K562 (cell line): Measurements from ENCODE around the gene COX10.

Experiments
- BCLAF1 ChIP-seq, 2 experiments: fragments of 450-650 bp in 1 of 2; IDR thresholded peaks; 2 replicates each; pipeline ENCODE4 v1.6.1; 2011 to 2017; ENCODE audit warnings: low read depth in 2 of 2, antibody characterized with exemption in 1 of 2, borderline replicate concordance in 1 of 2, low read length in 1 of 2, mild to moderate bottlenecking in 1 of 2, mixed read lengths in 1 of 2; ENCODE audit not compliant: control insufficient read depth in 1 of 2
- CEBPB ChIP-seq: fragments of 450-650 bp; IDR thresholded peaks from 2 replicates; pipeline ENCODE4 v1.6.1; 2016; ENCODE audit warnings: missing genetic modification characterization, missing compliant biosample characterization
- NFYB ChIP-seq: IDR thresholded peaks from 2 replicates; pipeline ENCODE4 v1.6.1; 2011; ENCODE audit warnings: mild to moderate bottlenecking, moderate library complexity; ENCODE audit not compliant: insufficient read length; ENCODE audit errors: extremely low read depth
- NONO ChIP-seq, 2 experiments: fragments of 200-400 bp in 1 of 2; fragments of 450-650 bp in 1 of 2; formaldehyde crosslinking in 1 of 2; IDR thresholded peaks; 2 replicates each; pipeline ENCODE4 v1.6.1; 2017; ENCODE audit warnings: low read depth in 2 of 2, mild to moderate bottlenecking in 2 of 2, moderate library complexity in 2 of 2, low read length in 1 of 2
- POLR2AphosphoS5 ChIP-seq: IDR thresholded peaks from 2 replicates; pipeline ENCODE4 v1.6.1; 2011; ENCODE audit warnings: mild to moderate bottlenecking, low read depth, low read length, moderate library complexity; ENCODE audit not compliant: control insufficient read depth, insufficient read depth
- RBM25 ChIP-seq: fragments of 200-400 bp; formaldehyde crosslinking; IDR thresholded peaks from 2 replicates; pipeline ENCODE4 v1.6.1; 2018; ENCODE audit warnings: low read length, low read depth, moderate library complexity; ENCODE audit not compliant: severe bottlenecking
- SMC3 ChIP-seq: conservative IDR thresholded peaks from 2 replicates; pipeline ENCODE4 v1.6.1; 2011; ENCODE audit warnings: low read depth, low read length, improper control_type of control experiment; ENCODE audit not compliant: insufficient read depth
- STAT5A ChIP-seq: IDR thresholded peaks from 2 replicates; pipeline ENCODE4 v1.6.1; 2012; ENCODE audit warnings: low read length, inconsistent platforms, borderline replicate concordance
- TBL1XR1 ChIP-seq, 2 experiments: IDR thresholded peaks; 2 replicates each; pipeline ENCODE4 v1.6.1; 2012; ENCODE audit warnings: improper control_type of control experiment in 2 of 2, low read length in 2 of 2, mild to moderate bottlenecking in 1 of 2
- TF ChIP-seq, protein P1 (sequence below): IDR thresholded peaks from 2 replicates; pipeline ENCODE4 v1.6.1; 2016; ENCODE audit warnings: missing genetic modification characterization, missing compliant biosample characterization

DNA sequence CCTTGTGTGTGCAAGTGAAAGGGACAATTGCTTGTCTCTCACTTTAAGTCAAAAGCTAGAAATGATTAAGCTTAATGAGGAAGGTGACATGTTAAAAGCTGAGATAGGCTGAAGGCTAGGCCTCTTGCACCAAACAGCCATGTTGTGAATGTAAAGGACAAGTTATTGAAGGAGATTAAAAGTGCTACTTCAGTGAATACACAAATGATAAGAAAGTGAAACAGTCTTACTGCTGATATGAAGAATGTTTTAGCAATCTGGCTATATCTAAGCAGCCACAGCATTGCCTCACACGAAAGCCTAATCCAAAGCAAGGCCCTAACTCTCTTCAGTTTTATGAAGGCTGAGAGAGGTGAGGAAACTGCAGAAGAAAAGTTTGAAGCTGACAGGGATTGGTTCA, 96.3 kb downstream of the COX10 start:
- TF ChIP-seq NONO (IDR thresholded peaks at IDR 0.05; ENCODE audit: low read depth in 2 of 2, low read length in 1 of 2): no peak
- no peak for TF ChIP-seq CEBPB (tag)
- no peak for TF ChIP-seq POLR2AphosphoS5
- TF ChIP-seq RBM25: no peak
- TF ChIP-seq SMC3: no peak
- TF ChIP-seq TBL1XR1 (IDR thresholded peaks at IDR 0.05; ENCODE audit: low read length in 2 of 2): no peak
- TF ChIP-seq STAT5A: no peak
- no peak for TF ChIP-seq NFYB
- TF ChIP-seq, protein P1, sequence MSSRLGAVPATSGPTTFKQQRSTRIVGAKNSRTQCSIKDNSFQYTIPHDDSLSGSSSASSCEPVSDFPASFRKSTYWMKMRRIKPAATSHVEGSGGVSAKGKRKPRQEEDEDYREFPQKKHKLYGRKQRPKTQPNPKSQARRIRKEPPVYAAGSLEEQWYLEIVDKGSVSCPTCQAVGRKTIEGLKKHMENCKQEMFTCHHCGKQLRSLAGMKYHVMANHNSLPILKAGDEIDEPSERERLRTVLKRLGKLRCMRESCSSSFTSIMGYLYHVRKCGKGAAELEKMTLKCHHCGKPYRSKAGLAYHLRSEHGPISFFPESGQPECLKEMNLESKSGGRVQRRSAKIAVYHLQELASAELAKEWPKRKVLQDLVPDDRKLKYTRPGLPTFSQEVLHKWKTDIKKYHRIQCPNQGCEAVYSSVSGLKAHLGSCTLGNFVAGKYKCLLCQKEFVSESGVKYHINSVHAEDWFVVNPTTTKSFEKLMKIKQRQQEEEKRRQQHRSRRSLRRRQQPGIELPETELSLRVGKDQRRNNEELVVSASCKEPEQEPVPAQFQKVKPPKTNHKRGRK (tag): no peak
- TF ChIP-seq BCLAF1 (IDR thresholded peaks at IDR 0.05; ENCODE audit: borderline replicate concordance in 1 of 2, control insufficient read depth in 1 of 2, low read depth in 2 of 2, low read length in 1 of 2): no peak
